HepG2 (cell line): ENCODE results near the gene NFATC4. TPM values are rescaled to one million over a fixed set of nuclear protein-coding genes. Genes with fewer than 3 reads are reported as not detected.

Experiments
- CCDC6 ChIP-seq: sonication (generic); formaldehyde crosslinking; IDR thresholded peaks from 2 replicates; pipeline ENCODE4 v1.8.1; 2022; ENCODE audit warnings: mild to moderate bottlenecking, missing genetic modification reagents, moderate library complexity
- GABPB1 ChIP-seq: IDR thresholded peaks from 2 replicates; pipeline ENCODE4 v1.6.1; 2016; ENCODE audit warnings: mild to moderate bottlenecking, missing genetic modification reagents, moderate library complexity, missing compliant biosample characterization
- ISX ChIP-seq: sonication (generic); formaldehyde crosslinking; conservative IDR thresholded peaks from 2 replicates; pipeline ENCODE4 v1.5.0; 2020; ENCODE audit warnings: missing genetic modification reagents
- MATR3 ChIP-seq: sonication (generic); formaldehyde crosslinking; IDR thresholded peaks from 2 replicates; pipeline ENCODE4 v1.4.0; 2020; ENCODE audit warnings: missing genetic modification reagents
- PHF20 ChIP-seq: sonication (generic); formaldehyde crosslinking; IDR thresholded peaks from 2 replicates; pipeline ENCODE4 v1.5.0; 2020; ENCODE audit warnings: mild to moderate bottlenecking, missing genetic modification reagents
- PHF8 ChIP-seq: sonication (generic); formaldehyde crosslinking; IDR thresholded peaks from 2 replicates; pipeline ENCODE4 v1.5.0; 2020; ENCODE audit warnings: missing genetic modification reagents
- RBM39 ChIP-seq: fragments of 200-400 bp; formaldehyde crosslinking; IDR thresholded peaks from one replicate; pipeline ENCODE4 v1.6.1; 2018; ENCODE audit warnings: antibody characterized with exemption, mild to moderate bottlenecking, low read depth, low read length; ENCODE audit not compliant: poor library complexity, severe bottlenecking
- SALL1 ChIP-seq: sonication (generic); formaldehyde crosslinking; IDR thresholded peaks from 2 replicates; pipeline ENCODE4 v1.8.0; 2022; ENCODE audit warnings: mild to moderate bottlenecking, missing genetic modification reagents
- SOX6 ChIP-seq, 2 experiments: fragments of 450-650 bp in 1 of 2; sonication (generic) in 1 of 2; formaldehyde crosslinking in 1 of 2; IDR thresholded peaks; 2 replicates each; pipeline versions ENCODE4 v1.4.0 to v1.6.1; 2017 to 2020; ENCODE audit warnings: antibody characterized with exemption in 1 of 2, mild to moderate bottlenecking in 1 of 2, missing genetic modification reagents in 1 of 2
- TP53 ChIP-seq: sonication (generic); formaldehyde crosslinking; conservative IDR thresholded peaks from 2 replicates; pipeline ENCODE4 v1.4.0; 2020; ENCODE audit warnings: missing genetic modification reagents
- YEATS4 ChIP-seq: sonication (generic); formaldehyde crosslinking; IDR thresholded peaks from 2 replicates; pipeline ENCODE4 v1.4.0; 2020; ENCODE audit warnings: missing genetic modification reagents, borderline replicate concordance
- YY1 ChIP-seq: IDR thresholded peaks from 2 replicates; pipeline ENCODE4 v1.6.1; 2011; ENCODE audit warnings: low read length, low read depth, moderate library complexity, mild to moderate bottlenecking; ENCODE audit not compliant: insufficient read depth, insufficient replicate concordance
- ZBTB42 ChIP-seq: sonication (generic); formaldehyde crosslinking; IDR thresholded peaks from 2 replicates; pipeline ENCODE4 v1.5.0; 2020; ENCODE audit warnings: mild to moderate bottlenecking, missing genetic modification reagents
- ZNF235 ChIP-seq: sonication (generic); formaldehyde crosslinking; IDR thresholded peaks from 2 replicates; pipeline ENCODE4 v1.8.1; 2023; ENCODE audit warnings: mild to moderate bottlenecking, missing genetic modification reagents, borderline replicate concordance
- ZNF337 ChIP-seq: sonication (generic); formaldehyde crosslinking; IDR thresholded peaks from 2 replicates; pipeline ENCODE4 v1.5.1; 2020; ENCODE audit warnings: missing genetic modification reagents, low read depth, mild to moderate bottlenecking, borderline replicate concordance
- ZNF441 ChIP-seq: sonication (generic); formaldehyde crosslinking; IDR thresholded peaks from 2 replicates; pipeline ENCODE4 v1.7.0; 2021; ENCODE audit warnings: missing genetic modification reagents, borderline replicate concordance
- ZNF550 ChIP-seq: sonication (generic); formaldehyde crosslinking; IDR thresholded peaks from 2 replicates; pipeline ENCODE4 v1.4.0; 2020; ENCODE audit warnings: mild to moderate bottlenecking, missing genetic modification reagents, borderline replicate concordance
- ZNF564 ChIP-seq: sonication (generic); formaldehyde crosslinking; IDR thresholded peaks from 2 replicates; pipeline ENCODE4 v1.8.1; 2023; ENCODE audit warnings: mild to moderate bottlenecking, missing genetic modification reagents
- ZNF605 ChIP-seq: sonication (generic); formaldehyde crosslinking; IDR thresholded peaks from 2 replicates; pipeline ENCODE4 v1.8.0; 2022; ENCODE audit warnings: mild to moderate bottlenecking, missing genetic modification reagents
- ZNF619 ChIP-seq: sonication (generic); formaldehyde crosslinking; IDR thresholded peaks from 2 replicates; pipeline ENCODE4 v1.4.0; 2020; ENCODE audit warnings: mild to moderate bottlenecking, missing genetic modification reagents
- ZNF781 ChIP-seq: sonication (generic); formaldehyde crosslinking; IDR thresholded peaks from 2 replicates; pipeline ENCODE4 v1.5.1; 2020; ENCODE audit warnings: borderline replicate concordance, mild to moderate bottlenecking, missing genetic modification reagents; ENCODE audit errors: not compliant biosample characterization
- polyA plus RNA-seq, 8 experiments: library from polyadenylated mRNA; depleted of rRNA in 3 of 8; stranded (reverse) in 7 of 8; unstranded in 1 of 8; fragments of >200 nt; fragmentation: Illumina TruSeq in 4 of 8; extraction: Trizol in 4 of 8; gene quantifications; 2 replicates each; pipeline versions ENCODE4 v1.2.1 to v1.2.3, GENCODE V29; 2011 to 2016; ENCODE audit warnings: low read depth in 4 of 8, missing spikeins in 1 of 8, mixed read lengths in 1 of 8; ENCODE audit not compliant: insufficient read depth in 1 of 8
- total RNA-seq, 5 experiments: library from RNA; depleted of rRNA; stranded (reverse); fragments of >200 nt; fragmentation: Illumina TruSeq; extraction: Trizol; gene quantifications; 2 replicates each; pipeline ENCODE4 v1.2.3, GENCODE V29; 2016; ENCODE audit warnings: low read depth in 1 of 5
- TF ChIP-seq, protein P1 (sequence below): fragments of 450-650 bp; IDR thresholded peaks from 2 replicates; pipeline ENCODE4 v1.6.1; 2016
- TF ChIP-seq, protein P2 (sequence below): sonication (generic); formaldehyde crosslinking; IDR thresholded peaks from 2 replicates; pipeline ENCODE4 v1.5.1; 2020; ENCODE audit warnings: mild to moderate bottlenecking, missing genetic modification reagents, moderate library complexity
- TF ChIP-seq, protein P3 (sequence below): sonication (generic); formaldehyde crosslinking; IDR thresholded peaks from 2 replicates; pipeline ENCODE4 v1.5.1; 2020; ENCODE audit warnings: mild to moderate bottlenecking, missing genetic modification reagents, moderate library complexity

Gene NFATC4
- total and polyA plus RNA-seq, 2 of the 13 experiments (the other 11 are each of a cell fraction or from before 2014, with no cell fraction given), result 0.04 to 0.15 TPM

DNA sequence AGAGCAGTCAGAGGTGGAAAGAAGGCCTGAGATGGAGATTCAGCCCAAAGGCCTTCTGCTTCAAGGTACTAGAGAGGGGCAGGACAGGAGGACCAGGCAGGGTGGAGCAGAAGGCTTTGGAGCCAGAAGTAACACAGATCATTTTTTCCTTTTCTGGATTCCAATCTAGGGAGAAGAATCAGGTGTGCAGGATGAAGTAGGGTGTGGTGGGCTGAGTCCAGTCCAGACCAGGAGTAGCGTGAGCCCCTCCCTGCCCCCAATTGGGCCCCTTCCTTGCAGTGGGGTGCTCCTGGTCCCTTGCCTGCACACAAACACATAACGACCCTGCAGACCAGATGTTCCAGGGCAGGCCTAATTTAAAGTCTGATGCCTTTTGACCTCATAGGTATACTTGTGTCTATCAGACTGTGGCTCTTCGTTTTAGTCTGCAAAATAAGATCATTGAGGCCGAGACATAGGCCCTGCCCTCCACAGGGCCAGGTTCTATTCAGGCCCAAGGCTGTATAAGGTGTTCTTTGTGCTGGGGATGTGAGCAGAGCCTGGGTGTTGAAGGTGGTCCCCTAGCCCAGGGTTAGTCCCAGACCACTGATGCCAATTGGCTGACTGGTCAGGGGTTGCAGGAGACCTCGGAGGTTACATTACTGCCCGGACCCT lies 29.8 kb downstream of the NFATC4 start (continued):
- no peak for TF ChIP-seq ZNF337 (CRISPR knock-in tag)
- TF ChIP-seq SOX6 (IDR thresholded peaks at IDR 0.05), result no peak
- no peak for TF ChIP-seq SOX6 (CRISPR knock-in tag; IDR thresholded peaks at IDR 0.05)
- TF ChIP-seq ZNF605, result no peak
- TF ChIP-seq YY1, result no peak
- no peak for TF ChIP-seq YEATS4
- no peak for TF ChIP-seq CCDC6 (CRISPR knock-in tag)
- no peak for TF ChIP-seq TP53 (CRISPR knock-in tag)
- TF ChIP-seq, protein P1, sequence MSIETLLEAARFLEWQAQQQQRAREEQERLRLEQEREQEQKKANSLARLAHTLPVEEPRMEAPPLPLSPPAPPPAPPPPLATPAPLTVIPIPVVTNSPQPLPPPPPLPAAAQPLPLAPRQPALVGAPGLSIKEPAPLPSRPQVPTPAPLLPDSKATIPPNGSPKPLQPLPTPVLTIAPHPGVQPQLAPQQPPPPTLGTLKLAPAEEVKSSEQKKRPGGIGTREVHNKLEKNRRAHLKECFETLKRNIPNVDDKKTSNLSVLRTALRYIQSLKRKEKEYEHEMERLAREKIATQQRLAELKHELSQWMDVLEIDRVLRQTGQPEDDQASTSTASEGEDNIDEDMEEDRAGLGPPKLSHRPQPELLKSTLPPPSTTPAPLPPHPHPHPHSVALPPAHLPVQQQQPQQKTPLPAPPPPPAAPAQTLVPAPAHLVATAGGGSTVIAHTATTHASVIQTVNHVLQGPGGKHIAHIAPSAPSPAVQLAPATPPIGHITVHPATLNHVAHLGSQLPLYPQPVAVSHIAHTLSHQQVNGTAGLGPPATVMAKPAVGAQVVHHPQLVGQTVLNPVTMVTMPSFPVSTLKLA, result no peak
- TF ChIP-seq ZBTB42 (CRISPR knock-in tag), result no peak
- no peak for TF ChIP-seq ISX (CRISPR knock-in tag)
- TF ChIP-seq, protein P2, sequence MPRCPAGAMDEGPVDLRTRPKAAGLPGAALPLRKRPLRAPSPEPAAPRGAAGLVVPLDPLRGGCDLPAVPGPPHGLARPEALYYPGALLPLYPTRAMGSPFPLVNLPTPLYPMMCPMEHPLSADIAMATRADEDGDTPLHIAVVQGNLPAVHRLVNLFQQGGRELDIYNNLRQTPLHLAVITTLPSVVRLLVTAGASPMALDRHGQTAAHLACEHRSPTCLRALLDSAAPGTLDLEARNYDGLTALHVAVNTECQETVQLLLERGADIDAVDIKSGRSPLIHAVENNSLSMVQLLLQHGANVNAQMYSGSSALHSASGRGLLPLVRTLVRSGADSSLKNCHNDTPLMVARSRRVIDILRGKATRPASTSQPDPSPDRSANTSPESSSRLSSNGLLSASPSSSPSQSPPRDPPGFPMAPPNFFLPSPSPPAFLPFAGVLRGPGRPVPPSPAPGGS (CRISPR knock-in tag), result peak; percentile 69; the same call in 1 of the 2 replicates
- no peak for TF ChIP-seq GABPB1
- TF ChIP-seq, protein P3, sequence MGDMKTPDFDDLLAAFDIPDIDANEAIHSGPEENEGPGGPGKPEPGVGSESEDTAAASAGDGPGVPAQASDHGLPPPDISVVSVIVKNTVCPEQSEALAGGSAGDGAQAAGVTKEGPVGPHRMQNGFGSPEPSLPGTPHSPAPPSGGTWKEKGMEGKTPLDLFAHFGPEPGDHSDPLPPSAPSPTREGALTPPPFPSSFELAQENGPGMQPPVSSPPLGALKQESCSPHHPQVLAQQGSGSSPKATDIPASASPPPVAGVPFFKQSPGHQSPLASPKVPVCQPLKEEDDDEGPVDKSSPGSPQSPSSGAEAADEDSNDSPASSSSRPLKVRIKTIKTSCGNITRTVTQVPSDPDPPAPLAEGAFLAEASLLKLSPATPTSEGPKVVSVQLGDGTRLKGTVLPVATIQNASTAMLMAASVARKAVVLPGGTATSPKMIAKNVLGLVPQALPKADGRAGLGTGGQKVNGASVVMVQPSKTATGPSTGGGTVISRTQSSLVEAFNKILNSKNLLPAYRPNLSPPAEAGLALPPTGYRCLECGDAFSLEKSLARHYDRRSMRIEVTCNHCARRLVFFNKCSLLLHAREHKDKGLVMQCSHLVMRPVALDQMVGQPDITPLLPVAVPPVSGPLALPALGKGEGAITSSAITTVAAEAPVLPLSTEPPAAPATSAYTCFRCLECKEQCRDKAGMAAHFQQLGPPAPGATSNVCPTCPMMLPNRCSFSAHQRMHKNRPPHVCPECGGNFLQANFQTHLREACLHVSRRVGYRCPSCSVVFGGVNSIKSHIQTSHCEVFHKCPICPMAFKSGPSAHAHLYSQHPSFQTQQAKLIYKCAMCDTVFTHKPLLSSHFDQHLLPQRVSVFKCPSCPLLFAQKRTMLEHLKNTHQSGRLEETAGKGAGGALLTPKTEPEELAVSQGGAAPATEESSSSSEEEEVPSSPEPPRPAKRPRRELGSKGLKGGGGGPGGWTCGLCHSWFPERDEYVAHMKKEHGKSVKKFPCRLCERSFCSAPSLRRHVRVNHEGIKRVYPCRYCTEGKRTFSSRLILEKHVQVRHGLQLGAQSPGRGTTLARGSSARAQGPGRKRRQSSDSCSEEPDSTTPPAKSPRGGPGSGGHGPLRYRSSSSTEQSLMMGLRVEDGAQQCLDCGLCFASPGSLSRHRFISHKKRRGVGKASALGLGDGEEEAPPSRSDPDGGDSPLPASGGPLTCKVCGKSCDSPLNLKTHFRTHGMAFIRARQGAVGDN (CRISPR knock-in tag), result no peak
- no peak for TF ChIP-seq PHF8 (CRISPR knock-in tag)
- no peak for TF ChIP-seq ZNF564 (CRISPR knock-in tag)
- no peak for TF ChIP-seq ZNF550
- no peak for TF ChIP-seq SALL1 (CRISPR knock-in tag)
- no peak for TF ChIP-seq ZNF235 (CRISPR knock-in tag)
- no peak for TF ChIP-seq RBM39
- no peak for TF ChIP-seq ZNF781 (CRISPR knock-in tag)
- TF ChIP-seq PHF20 (CRISPR knock-in tag), result peak; percentile 27; the same call in 1 of the 2 replicates
- TF ChIP-seq ZNF441 (CRISPR knock-in tag), result no peak
- no peak for TF ChIP-seq MATR3 (CRISPR knock-in tag)
- TF ChIP-seq ZNF619 (CRISPR knock-in tag), result no peak
